HL-60/S4 (cell line): ENCODE results near the gene MS4A14.
"Not testable (repeated sequence)": the region's sequence is repeated elsewhere in the genome, so short reads cannot be mapped to it uniquely, and the experiment has no call there.

Experiments used
- in situ Hi-C: fragments of 300-500 bp; cut with MboI; formaldehyde crosslinking; loops from 2 replicates; pipeline ENCODE4 v1.14.3; 2022; ENCODE audit warnings: low sequenced_read_pairs

Gene MS4A14

DNA sequence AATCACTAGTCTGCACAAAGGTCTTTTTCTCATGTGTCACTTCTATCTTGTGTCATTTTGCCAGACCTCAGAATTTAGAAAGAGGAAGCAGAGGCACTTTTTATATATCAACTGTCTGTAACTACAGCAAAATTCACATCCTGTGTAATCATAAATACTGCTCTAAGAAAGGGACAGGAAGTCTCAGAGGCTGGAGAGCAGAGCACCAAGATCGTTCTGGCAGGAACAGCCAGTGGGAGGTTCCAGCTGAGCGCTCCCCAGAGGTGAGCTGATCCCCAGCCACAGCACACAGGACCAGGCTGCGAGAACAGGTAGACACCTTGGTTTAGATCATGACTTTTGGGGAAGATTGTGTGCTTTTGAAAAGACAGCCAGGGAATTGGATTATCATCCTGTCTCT, 17.9 kb upstream of the MS4A14 start, which contains the start of gene MS4A7:
Gene MS4A7 (plus strand): TSS at position 179 of the 400 bp plus-strand sequence. CDS start 4,610 bp downstream, outside the sequence.
- in situ Hi-C loops, result no loop called here

GRCh38 chr11:60389279-60389910, 6.9 kb upstream of the MS4A14 start:
- in situ Hi-C loops, result no loop called here

DNA sequence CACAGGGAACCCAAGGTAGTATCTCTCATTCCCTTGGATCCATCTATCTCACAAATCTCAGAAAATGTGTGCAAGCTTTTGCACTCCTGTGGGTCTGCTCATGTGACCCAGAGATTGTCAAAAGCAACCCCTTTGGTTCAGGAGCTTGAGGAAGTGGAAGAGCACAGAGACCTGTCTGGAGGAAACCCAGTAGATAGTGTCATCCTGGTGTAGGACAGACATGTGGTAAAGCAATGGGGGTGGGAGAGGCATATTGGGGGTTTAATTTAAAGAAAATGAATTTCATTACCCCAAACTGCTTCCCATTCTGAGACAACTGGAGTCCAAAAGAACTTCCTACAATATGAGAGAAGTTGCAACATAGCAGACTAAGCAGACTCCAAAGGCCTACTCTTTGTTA, 5.8 kb upstream of the MS4A14 start:
- in situ Hi-C loops, result no loop called here

- in situ Hi-C loops, result no loop called here
Measured at GRCh38 chr11:60392361-60392760, 3.9 kb upstream of the MS4A14 start.

- in situ Hi-C loops, result no loop called here
Measured at GRCh38 chr11:60393016-60393415, 3.2 kb upstream of the MS4A14 start.

DNA sequence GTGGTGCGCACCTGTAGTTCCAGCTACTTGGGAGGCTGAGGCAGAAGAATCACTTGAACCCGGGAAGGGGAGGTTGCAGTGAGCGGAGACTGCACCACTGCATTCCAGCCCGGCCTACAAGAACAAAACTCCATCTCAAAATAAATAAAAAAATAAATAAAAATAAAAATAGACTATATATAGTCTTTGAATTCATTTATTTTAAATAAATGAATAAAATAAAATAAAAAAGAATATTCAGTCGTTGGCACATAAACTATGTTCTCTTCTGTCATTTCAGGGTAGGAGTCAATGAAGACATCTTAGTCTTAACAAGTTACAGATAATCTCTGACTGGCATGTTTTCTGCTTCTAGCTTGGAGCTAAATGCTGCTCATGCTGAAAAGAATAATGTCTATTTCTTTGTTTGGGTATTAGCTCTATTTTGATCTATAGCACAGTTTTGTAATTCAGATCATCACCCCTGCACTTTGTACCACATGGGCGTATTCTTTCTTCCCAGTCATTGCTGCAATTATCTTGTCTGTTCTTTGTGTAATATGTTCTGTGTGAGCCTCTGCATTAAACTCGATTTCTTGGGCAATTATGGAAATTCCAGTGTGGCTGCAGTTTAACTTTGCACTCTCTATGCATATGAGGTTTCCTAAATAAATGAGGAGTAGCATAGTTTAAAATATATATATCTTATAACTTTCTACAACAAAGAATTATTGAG, 1.4 kb upstream of the MS4A14 start:
- in situ Hi-C loops, result no loop called here

DNA sequence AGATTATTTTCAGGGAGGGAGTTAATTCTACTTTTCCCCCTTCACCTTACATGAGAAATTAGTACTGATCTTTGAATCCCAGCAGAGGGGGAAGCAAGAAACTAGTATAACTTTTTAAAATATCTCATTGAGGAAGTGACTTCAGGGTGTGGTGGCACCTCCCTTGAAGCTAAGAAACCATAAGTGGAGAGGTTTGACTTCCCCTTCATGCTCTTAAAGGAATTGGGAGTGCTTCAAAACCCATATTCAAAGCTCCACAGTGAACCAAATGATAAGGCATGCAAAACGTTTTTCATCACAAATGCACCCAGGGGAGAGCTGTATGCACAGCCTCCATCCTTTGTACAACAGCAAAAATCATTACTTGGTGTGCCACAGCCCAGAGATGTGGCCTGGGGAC, 540 bp downstream of the MS4A14 start:
- in situ Hi-C loops, result no loop called here

GRCh38 chr11:60420015-60420414, 23.8 kb downstream of the MS4A14 start:
- in situ Hi-C loops, result no loop called here

DNA sequence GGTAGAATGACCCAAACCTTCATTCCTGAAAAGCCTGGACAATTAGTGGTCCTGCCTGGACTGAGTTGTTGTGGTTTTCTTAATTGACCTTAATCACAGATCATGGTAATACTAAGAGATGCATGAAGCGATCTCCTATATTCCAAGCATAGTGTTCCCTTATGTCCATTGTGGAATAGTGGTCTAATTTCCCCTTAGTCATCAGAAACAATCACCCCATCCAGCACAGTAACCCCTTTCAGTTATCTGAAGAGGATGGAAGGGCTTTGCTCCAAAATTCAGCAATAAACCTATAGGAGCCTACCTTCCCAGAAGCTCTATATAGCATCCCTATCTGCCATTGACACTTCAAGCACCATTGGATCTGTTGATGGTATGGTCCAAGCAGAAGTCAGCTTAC, 26.4 kb downstream of the MS4A14 start:
- in situ Hi-C loops, result no loop called here

- in situ Hi-C loops, result no loop called here
Measured at GRCh38 chr11:60428517-60428916, 32.3 kb downstream of the MS4A14 start.

GRCh38 chr11:60429272-60429671, 33.0 kb downstream of the MS4A14 start, which contains the start of gene MS4A5:
TSS of gene MS4A5 (plus strand) at chr11:60429572. CDS start at chr11:60429675, 103 bp downstream.
- in situ Hi-C loops, result no loop called here

GRCh38 chr11:60431251-60431650, 35.0 kb downstream of the MS4A14 start:
- in situ Hi-C loops, result no loop called here

DNA sequence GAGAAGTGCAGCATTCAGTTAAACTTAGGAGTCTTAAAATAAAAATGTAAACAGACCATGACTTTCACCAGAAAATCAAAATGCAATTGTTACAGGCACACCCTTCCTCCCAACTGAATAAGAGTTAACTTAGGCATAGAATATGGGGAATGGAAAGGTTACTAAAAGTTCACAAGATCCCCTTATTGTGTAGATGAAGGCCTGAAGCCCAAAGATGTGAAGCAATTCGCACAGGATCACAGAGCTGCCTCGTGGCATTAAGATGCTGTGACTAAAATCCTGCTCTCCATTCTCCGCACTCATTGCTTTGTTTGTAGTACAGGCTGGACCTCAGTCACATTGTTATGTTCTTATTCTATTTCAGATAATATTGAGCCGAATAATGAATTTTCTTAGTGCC, 37.1 kb downstream of the MS4A14 start:
- in situ Hi-C loops, result no loop called here

DNA sequence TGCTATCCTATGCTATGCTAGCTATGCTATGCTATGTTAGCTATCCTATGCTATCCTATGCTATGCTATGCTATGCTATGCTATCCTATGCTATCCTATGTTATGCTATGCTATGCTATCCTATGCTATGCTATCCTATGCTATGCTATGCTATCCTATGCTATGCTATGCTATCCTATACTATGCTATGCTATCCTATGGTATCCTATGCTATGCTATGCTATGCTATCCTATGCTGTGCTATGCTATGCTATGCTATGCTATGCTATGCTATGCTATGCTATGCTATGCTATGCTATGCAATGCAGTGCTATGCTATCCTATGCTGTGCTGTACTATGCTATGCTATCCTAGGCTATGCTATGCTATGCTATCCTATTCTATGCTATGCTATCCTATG, 50.8 kb downstream of the MS4A14 start:
- in situ Hi-C loops, result no loop called here

DNA sequence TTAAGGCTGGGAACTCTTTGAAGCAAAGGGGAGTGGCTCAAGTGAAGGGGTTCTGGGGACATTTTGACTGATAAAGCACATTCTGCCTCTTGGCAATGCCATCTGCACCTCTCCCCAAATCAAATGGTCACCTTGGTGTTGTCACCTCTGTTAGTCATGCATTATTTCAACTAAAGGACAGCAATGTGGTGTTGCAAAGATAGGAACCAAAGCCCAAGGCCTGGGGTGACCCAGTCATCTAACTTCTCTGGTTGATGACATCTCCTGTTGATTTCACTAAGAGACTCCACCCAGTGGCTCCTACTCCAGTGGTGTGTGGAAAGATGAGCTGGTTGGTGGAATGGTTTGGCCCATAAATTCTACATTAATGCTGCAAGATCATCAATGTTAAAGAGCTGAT, 51.6 kb downstream of the MS4A14 start:
- in situ Hi-C loops, result no loop called here

DNA sequence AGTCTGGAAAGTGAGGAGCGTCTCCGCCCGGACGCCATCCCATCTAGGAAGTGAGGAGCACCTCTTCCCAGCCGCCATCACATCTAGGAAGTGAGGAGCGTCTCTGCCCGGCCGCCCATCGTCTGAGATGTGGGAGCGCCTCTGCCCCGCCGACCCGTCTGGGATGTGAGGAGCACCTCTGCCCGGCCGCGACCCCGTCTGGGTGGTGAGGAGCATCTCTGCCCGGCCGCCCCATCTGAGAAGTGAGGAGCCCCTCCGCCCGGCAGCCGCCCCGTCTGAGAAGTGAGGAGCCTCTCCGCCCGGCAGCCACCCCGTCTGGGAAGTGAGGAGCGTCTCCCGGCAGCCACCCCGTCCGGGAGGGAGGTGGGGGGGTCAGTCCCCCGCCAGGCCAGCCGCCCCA, 54.9 kb downstream of the MS4A14 start:
- in situ Hi-C loops, result not testable (repeated sequence)

DNA sequence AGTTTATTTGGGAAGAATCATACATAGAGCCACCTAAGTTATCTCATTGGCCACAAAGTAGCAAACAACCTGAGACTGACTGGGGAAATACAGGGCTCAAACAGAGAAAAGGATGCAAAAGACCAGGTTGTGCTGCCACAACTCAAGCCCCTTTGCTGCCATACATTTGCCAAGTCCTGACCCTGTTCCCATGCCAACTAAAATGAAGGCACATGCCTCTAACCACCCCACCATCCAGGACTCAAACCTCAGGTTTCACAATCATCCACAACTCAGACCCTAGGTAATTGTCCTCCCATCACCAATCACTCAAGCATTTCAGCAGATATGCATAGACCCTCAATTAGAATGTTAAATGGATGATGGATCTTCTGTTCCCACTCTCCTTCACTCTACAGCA, 58.0 kb downstream of the MS4A14 start:
- in situ Hi-C loops, result no loop called here

DNA sequence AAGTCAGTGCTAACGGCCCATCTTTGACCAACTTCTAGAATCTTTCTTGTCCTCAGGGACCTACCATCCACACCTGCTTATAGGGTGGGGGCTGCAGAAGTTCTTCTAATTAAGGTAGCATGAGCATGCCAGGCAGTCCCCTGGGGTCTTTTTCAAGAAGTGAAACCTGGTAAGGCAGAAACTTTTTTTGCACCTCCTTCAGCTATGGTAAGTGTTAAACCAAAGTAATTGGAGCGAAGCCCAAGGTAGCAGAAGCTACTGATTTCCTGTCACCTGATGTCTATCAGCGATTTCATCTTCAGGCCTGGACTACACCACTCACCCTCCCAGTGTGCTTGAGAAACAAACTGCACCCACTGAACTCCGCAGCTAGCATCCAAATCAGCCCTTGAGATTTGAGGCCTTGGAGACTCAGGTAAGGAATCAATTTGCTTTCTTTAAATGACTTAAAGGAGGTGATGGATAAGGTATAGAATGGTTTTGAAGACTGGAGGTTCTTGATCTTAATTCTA, 59.3 kb downstream of the MS4A14 start, which contains the start of gene MS4A1:
Gene MS4A1 (plus strand): TSS at position 317 of the 512 bp plus-strand sequence. CDS start 6,528 bp downstream, outside the sequence.
- in situ Hi-C loops, result no loop called here

DNA sequence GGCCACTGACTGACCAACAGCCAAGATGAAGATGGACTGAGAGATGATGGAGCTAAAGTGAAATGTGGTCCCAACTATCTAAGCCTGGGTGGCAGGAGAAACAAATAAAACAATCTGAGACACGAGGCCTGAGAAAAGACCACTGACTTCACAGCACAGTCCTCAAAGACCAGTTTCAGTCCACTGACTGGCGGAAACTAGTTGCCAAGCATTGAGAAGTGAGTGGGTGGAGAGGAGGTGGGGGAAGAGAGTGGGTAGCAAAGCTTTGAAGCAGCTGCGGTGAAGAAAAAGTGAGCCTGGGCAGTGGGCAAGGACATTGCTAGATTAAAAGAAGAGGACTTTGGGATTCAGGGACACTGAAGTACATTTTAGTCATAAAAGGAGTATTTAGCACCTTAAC, 61.3 kb downstream of the MS4A14 start:
- in situ Hi-C loops, result no loop called here

- in situ Hi-C loops, result no loop called here
Measured at GRCh38 chr11:60459345-60459744, 63.1 kb downstream of the MS4A14 start.
